NCI-H1694 treated with DMSO at 0.1 percent for 48 hours (cell line): ENCODE measurements around the gene ATXN10.
"Not testable (repeated sequence)": the region's sequence is repeated elsewhere in the genome, so short reads cannot be mapped to it uniquely, and the experiment has no call there.

ENCODE experiments used
- DNase-seq: peaks from one replicate; lab custom pipeline; 2025; lab: John Stamatoyannopoulos, UW

The ATXN10 gene

GRCh38 chr22:45709060-45709739 lies 37.6 kb downstream of the ATXN10 start:
- no peak for DNase-seq

GRCh38 chr22:45709866-45710265 lies 38.2 kb downstream of the ATXN10 start:
- no peak for DNase-seq

- no peak for DNase-seq
Measured at GRCh38 chr22:45710469-45710868, 38.8 kb downstream of the ATXN10 start.

GRCh38 chr22:45714390-45714789 lies 42.8 kb downstream of the ATXN10 start:
- not testable (repeated sequence) for DNase-seq

- DNase-seq, result no peak
Measured at GRCh38 chr22:45717789-45718188, 46.2 kb downstream of the ATXN10 start.

GRCh38 chr22:45718391-45718790 lies 46.8 kb downstream of the ATXN10 start:
- DNase-seq, result no peak

GRCh38 chr22:45720839-45721378 lies 49.3 kb downstream of the ATXN10 start:
- no peak for DNase-seq

GRCh38 chr22:45722006-45722405 lies 50.4 kb downstream of the ATXN10 start:
- DNase-seq, result no peak

GRCh38 chr22:45726081-45726480 lies 54.4 kb downstream of the ATXN10 start:
- DNase-seq, result no peak

GRCh38 chr22:45731041-45731797 lies 59.6 kb downstream of the ATXN10 start:
- DNase-seq, result no peak

- no peak for DNase-seq
Measured at GRCh38 chr22:45731798-45732495, 60.3 kb downstream of the ATXN10 start.

GRCh38 chr22:45735273-45735672 lies 63.6 kb downstream of the ATXN10 start:
- DNase-seq, result no peak

- no peak for DNase-seq
Measured at GRCh38 chr22:45738206-45738605, 66.6 kb downstream of the ATXN10 start.

GRCh38 chr22:45740236-45740635 lies 68.6 kb downstream of the ATXN10 start:
- no peak for DNase-seq

- no peak for DNase-seq
Measured at GRCh38 chr22:45742866-45743450, 71.3 kb downstream of the ATXN10 start.

GRCh38 chr22:45743687-45744086 lies 72.1 kb downstream of the ATXN10 start:
- DNase-seq, result no peak

GRCh38 chr22:45744442-45744841 lies 72.8 kb downstream of the ATXN10 start:
- no peak for DNase-seq

- DNase-seq, result no peak
Measured at GRCh38 chr22:45750626-45751025, 79.0 kb downstream of the ATXN10 start.

- no peak for DNase-seq
Measured at GRCh38 chr22:45752036-45752435, 80.4 kb downstream of the ATXN10 start.

- DNase-seq, result no peak
Measured at GRCh38 chr22:45754822-45755221, 83.2 kb downstream of the ATXN10 start.

- no peak for DNase-seq
Measured at GRCh38 chr22:45756558-45756957, 84.9 kb downstream of the ATXN10 start.

GRCh38 chr22:45757068-45757467 lies 85.4 kb downstream of the ATXN10 start:
- DNase-seq, result no peak
